GM20000 (cell line): ENCODE data around the gene RHOBTB3.

Source experiments
- DNase-seq: peaks from one replicate; pipeline ENCODE4 v3.0.0; 2012; ENCODE audit warnings: low spot score
- TF ChIP-seq, protein P1 (sequence below): IDR thresholded peaks from 2 replicates; pipeline ENCODE4 v1.5.1; 2012; ENCODE audit warnings: mild to moderate bottlenecking, control low read depth; ENCODE audit errors: extremely low read depth, missing control alignments

Gene RHOBTB3

DNA sequence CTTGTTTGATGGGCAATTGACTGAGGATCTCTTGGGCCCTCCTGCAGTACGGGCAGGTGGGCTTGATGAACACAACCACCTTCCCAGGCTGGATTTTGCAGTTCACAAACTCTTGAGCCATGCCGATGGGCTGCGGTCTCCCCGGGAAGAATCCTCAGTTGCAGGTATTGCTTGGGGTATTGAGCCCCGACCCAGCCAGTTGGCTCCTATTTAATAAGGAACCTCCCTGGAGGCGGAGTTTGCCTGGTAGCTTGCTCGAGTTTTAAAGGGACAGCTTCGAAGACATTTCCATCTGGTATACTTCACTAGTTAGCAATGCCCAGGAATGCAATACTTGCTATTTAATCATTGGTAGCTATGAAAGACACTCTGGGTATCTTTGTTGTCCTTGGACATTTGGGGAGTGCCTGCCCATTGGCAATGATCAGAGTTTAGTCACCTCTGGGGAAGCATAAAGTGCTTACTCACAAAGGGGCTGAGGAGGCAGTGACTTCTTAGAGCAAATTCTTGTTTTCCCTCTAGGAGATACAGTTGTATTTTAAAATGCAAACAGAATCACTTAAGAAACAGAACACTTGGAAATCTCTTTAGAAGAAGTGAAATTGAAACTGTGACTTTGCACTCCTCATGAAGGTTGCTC lies 91.5 kb downstream of the RHOBTB3 start, which contains the start of gene GLRX:
GLRX (minus strand) TSS at position 185 of the 640 bp plus-strand sequence; CDS start at position 121, 64 bp downstream.
- TF ChIP-seq, protein P1, sequence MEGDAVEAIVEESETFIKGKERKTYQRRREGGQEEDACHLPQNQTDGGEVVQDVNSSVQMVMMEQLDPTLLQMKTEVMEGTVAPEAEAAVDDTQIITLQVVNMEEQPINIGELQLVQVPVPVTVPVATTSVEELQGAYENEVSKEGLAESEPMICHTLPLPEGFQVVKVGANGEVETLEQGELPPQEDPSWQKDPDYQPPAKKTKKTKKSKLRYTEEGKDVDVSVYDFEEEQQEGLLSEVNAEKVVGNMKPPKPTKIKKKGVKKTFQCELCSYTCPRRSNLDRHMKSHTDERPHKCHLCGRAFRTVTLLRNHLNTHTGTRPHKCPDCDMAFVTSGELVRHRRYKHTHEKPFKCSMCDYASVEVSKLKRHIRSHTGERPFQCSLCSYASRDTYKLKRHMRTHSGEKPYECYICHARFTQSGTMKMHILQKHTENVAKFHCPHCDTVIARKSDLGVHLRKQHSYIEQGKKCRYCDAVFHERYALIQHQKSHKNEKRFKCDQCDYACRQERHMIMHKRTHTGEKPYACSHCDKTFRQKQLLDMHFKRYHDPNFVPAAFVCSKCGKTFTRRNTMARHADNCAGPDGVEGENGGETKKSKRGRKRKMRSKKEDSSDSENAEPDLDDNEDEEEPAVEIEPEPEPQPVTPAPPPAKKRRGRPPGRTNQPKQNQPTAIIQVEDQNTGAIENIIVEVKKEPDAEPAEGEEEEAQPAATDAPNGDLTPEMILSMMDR = no peak
- DNase-seq = peak; percentile 50

DNA sequence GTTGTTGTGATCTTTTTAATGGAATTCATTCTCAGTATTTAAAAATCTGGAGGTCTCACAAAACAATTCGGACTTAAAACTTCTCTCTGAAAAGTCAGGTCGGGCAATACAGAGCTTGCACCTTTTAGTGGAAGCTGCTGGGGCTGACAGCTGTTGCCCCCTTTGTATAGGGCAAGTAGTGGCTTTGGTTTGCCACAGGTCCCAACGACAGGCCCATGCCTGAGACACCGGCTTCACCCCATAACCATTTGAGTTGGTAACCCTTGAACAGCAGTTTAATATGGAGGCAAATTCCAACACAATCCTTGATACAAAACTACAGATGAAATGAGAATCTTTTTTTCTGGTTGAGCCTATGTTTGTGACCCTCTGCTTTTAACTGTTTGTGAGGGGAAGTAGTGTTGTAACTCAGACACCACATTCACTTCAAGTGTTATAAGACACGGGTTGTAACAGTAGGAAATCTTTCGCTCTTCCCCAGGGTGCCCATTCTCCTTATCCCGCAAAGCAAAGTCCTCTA lies 92.1 kb downstream of the RHOBTB3 start:
- TF ChIP-seq, protein P1 = no peak
- DNase-seq = no peak

GRCh38 chr5:95823738-95824609 lies 92.8 kb downstream of the RHOBTB3 start:
- TF ChIP-seq, protein P1 = no peak
- no peak for DNase-seq

GRCh38 chr5:95824747-95825146 lies 93.6 kb downstream of the RHOBTB3 start:
- TF ChIP-seq, protein P1 = no peak

GRCh38 chr5:95825495-95825894 lies 94.4 kb downstream of the RHOBTB3 start:
- no peak for DNase-seq
- TF ChIP-seq, protein P1 = no peak

More at GRCh38 chr5:95824747-95825146, 93.6 kb downstream of the RHOBTB3 start:
- DNase-seq = no peak

- TF ChIP-seq, protein P1 = no peak
- DNase-seq = no peak
These were observed 96.1 kb downstream of the RHOBTB3 start for GRCh38 chr5:95826949-95827891.
